PC-3 (cell line): ENCODE measurements around the gene SNX27.

Source experiments
- CTCF ChIP-seq: fragments of 300-600 bp; sonication (generic); conservative IDR thresholded peaks from 2 replicates; pipeline ENCODE4 v1.5.1; 2017; ENCODE audit warnings: antibody characterized with exemption, low read depth, mild to moderate bottlenecking, low read length
- EZH2 ChIP-seq: fragments of 300-600 bp; sonication (generic); IDR thresholded peaks from one replicate; pipeline ENCODE4 v1.6.1; 2017; ENCODE audit warnings: antibody characterized with exemption, mild to moderate bottlenecking, low read length; ENCODE audit not compliant: unreplicated experiment
- EZH2phosphoT487 ChIP-seq: fragments of 300-600 bp; sonication (generic); IDR thresholded peaks from 2 replicates; pipeline ENCODE4 v1.6.1; 2018; ENCODE audit warnings: mild to moderate bottlenecking, antibody characterized with exemption, low read length, borderline replicate concordance

DNA sequence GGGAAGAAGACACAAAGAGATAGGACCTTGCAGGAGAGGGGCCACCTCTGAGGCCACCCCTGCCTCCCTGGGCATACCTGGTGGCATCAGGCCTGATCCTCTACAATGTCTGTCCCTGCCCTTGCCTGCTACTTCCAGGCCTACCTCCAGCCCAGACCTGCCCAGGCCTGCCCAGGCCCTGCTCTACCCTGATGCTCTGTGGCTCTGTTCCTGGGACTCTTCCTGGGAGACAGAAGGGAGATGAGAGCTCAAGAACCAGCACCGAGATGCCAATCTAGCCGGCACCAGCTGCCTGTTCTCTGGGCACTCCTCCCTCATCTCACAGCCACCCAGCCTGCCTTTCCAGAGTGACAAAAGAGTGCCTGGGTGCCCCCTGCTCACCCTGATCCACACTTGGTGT lies 102.0 kb downstream of the SNX27 start:
- TF ChIP-seq CTCF (no peak), EZH2 (no peak), EZH2phosphoT487 (no peak)
